Spleen (tissue), 11 donors: ENCODE results near the gene MOGAT3. TPM values are rescaled to one million over a fixed set of nuclear protein-coding genes. Genes with fewer than 3 reads are reported as not detected.

Source experiments
- DNase-seq: peaks from one replicate; pipeline ENCODE4 v3.0.0-alpha.2; 2020
- H3K27ac ChIP-seq, 8 donors: fragments of 200-600 bp; sonication (generic) in 7 of 8; 1 replicate in 4 of 8; 2 replicates in 4 of 8; pipeline versions ENCODE4 v1.5.0 to v1.8.0; 2016 to 2021; ENCODE audit warnings: inconsistent platforms in 4 of 8, mild to moderate bottlenecking in 4 of 8, moderate library complexity in 1 of 8
- H3K27me3 ChIP-seq, 7 donors: fragments of 200-600 bp; sonication (generic) in 6 of 7; replicated peaks in 1 of 7; 1 replicate in 4 of 7; 2 replicates in 3 of 7; pipeline versions ENCODE4 v1.5.0 to v1.8.0; 2016 to 2021; ENCODE audit warnings: inconsistent platforms in 3 of 7, mild to moderate bottlenecking in 1 of 7
- H3K36me3 ChIP-seq, 6 donors: fragments of 200-600 bp; sonication (generic) in 5 of 6; 1 replicate in 4 of 6; 2 replicates in 2 of 6; pipeline versions ENCODE4 v1.5.0 to v1.8.0; 2016 to 2021; ENCODE audit warnings: inconsistent platforms in 2 of 6
- H3K4me1 ChIP-seq, 6 donors: fragments of 200-600 bp; sonication (generic) in 5 of 6; 1 replicate in 3 of 6; 2 replicates in 3 of 6; pipeline versions ENCODE4 v1.5.0 to v1.8.0; 2016 to 2021; ENCODE audit warnings: inconsistent platforms in 3 of 6
- H3K4me3 ChIP-seq, 8 donors: fragments of 200-600 bp; sonication (generic) in 7 of 8; 1 replicate in 4 of 8; 2 replicates in 4 of 8; pipeline versions ENCODE4 v1.5.0 to v1.8.0; 2016 to 2021; ENCODE audit warnings: inconsistent platforms in 4 of 8, mild to moderate bottlenecking in 4 of 8, moderate library complexity in 2 of 8
- H3K9me3 ChIP-seq, 8 donors: fragments of 200-600 bp; sonication (generic) in 7 of 8; 1 replicate in 4 of 8; 2 replicates in 4 of 8; pipeline versions ENCODE4 v1.5.0 to v1.8.0; 2016 to 2021; ENCODE audit warnings: inconsistent platforms in 4 of 8
- CTCF ChIP-seq, 11 experiments: fragments of 200-600 bp in 7 of 11; fragments of 450-650 bp in 4 of 11; sonication (generic) in 4 of 11; IDR thresholded peaks in 8 of 11; conservative IDR thresholded peaks in 3 of 11; 1 replicate in 7 of 11; 2 replicates in 4 of 11; pipeline versions ENCODE4 v1.4.0 to v1.8.0; 2016 to 2021; ENCODE audit warnings: antibody characterized with exemption in 11 of 11, inconsistent platforms in 4 of 11, mild to moderate bottlenecking in 1 of 11
- POLR2A ChIP-seq, 3 donors: fragments of 450-650 bp; IDR thresholded peaks; one replicate each; pipeline ENCODE4 v1.5.1; 2017; ENCODE audit warnings: antibody characterized with exemption in 3 of 3, mild to moderate bottlenecking in 1 of 3
- POLR2AphosphoS5 ChIP-seq, 3 donors: sonication (generic); formaldehyde crosslinking; IDR thresholded peaks; one replicate each; pipeline ENCODE4 v1.5.1; 2017; ENCODE audit warnings: antibody characterized with exemption in 3 of 3
- WGBS, 5 donors: extraction: QIAGEN DNeasy Blood & Tissue Kit in 3 of 5; methylation state at CpG; one replicate each; pipeline versions ENCODE4 v1.1.5 to v1.1.7; 2013 to 2018; 5-methylcytosine and 5-hydroxymethylcytosine counted together
- intact Hi-C: fragments of 100-400 bp; cut with DNase I; formaldehyde crosslinking; loops from one replicate; pipeline ENCODE4 v1.15.0; 2023; ENCODE audit warnings: low total_unique reads
- polyA plus RNA-seq, 3 donors: library from polyadenylated mRNA; stranded (reverse); fragments of 200-250 nt; gene quantifications; one replicate each; pipeline ENCODE4 v1.2.1, GENCODE V29; 2013
- total RNA-seq, 7 donors: library from RNA; depleted of rRNA in 3 of 7; stranded (reverse); fragments of >200 nt in 3 of 7; fragmentation: NEBNext Ultra II Directional in 4 of 7; extraction: Animal tissue kit (Norgen Biotek cat#: 25700) in 4 of 7; gene quantifications; one replicate each; pipeline versions ENCODE4 v1.1.0 to v1.2.1, GENCODE V29; 2016 to 2021
- donor health status: healthy with polysubstance abuse.
- donor health status: DM: no; HTN: no; CAD: no; lungs with moderate emphysema.
- donor health status: DM: no; HTN: no; CAD: no.
- donor health status: Bipolar disorder and iron deficiency.
- donor health status: healthy.
- donor health status: DM: no; HTN: no; CAD: no.
- donor health status: DM: yes; HTN: yes; CAD: no.

MOGAT3 gene
- total and polyA plus RNA-seq, 10 donors = not detected

DNA sequence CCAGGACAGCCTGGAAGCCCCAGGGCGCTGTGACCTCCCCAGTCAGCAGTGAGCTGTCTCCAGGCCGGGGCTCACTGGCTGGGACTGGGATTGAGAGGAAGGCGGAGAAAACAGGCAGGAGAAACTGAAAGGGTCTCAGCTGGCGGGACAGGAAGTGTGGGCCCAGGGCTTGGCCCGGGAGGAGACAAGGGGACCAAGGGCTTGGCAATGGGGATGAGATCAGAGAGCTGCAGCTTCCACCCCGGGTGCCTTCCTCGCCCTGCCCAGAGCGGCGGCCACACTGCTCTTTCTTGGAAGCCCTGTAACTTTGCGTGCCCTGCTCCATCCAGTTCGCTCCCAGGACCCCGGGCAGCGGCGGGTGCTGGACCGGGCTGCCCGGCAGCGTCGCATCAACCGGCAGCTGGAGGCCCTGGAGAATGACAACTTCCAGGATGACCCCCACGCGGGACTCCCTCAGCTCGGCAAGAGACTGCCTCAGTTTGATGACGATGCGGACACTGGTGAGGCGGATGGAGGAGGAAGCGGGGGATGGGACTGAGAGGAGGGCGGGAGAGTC is 21.5 kb upstream of the MOGAT3 start:
- Histone ChIP-seq H3K36me3 (peaks cover 8 to 68% (median 41%) of the 10 kb centered on the region in 6 donors), H3K9me3 (no peaks in the 10 kb centered on the region), H3K4me1 (peaks cover 15 to 47% (median 28%) of the 10 kb centered on the region in 6 donors), H3K27ac (no peak overlapping the region), H3K27me3 (no peaks in the 10 kb centered on the region), H3K4me3 (no peak overlapping the region)
- DNase-seq = no peak
- no peak for TF ChIP-seq POLR2AphosphoS5 (IDR thresholded peaks at IDR 0.05)
- TF ChIP-seq CTCF (IDR thresholded peaks at IDR 0.05 in 8 of 11, conservative IDR thresholded peaks at IDR 0.05 in 3 of 11) = no peak
- no peak for TF ChIP-seq POLR2A (IDR thresholded peaks at IDR 0.05)
- WGBS, 5 donors = 91 to 96% (median 93%) methylated on average over 26 to 27 of the region's 27 CpGs
- intact Hi-C loops = no loop called here

- Histone ChIP-seq H3K27me3 (no peaks in the 10 kb centered on the region), H3K4me1 (peaks cover 20 to 67% (median 45%) of the 10 kb centered on the region in 6 donors), H3K27ac (no peak overlapping the region), H3K4me3 (no peak overlapping the region), H3K36me3 (peaks cover 8 to 55% (median 29%) of the 10 kb centered on the region in 6 donors), H3K9me3 (no peaks in the 10 kb centered on the region)
- no peak for DNase-seq
- intact Hi-C loops = no loop called here
- WGBS, 5 donors = 66 to 90% (median 75%) methylated on average over 5 of the region's 5 CpGs
- TF ChIP-seq POLR2A (IDR thresholded peaks at IDR 0.05) = no peak
Measured at GRCh38 chr7:101220295-101220694, 19.5 kb upstream of the MOGAT3 start.

DNA sequence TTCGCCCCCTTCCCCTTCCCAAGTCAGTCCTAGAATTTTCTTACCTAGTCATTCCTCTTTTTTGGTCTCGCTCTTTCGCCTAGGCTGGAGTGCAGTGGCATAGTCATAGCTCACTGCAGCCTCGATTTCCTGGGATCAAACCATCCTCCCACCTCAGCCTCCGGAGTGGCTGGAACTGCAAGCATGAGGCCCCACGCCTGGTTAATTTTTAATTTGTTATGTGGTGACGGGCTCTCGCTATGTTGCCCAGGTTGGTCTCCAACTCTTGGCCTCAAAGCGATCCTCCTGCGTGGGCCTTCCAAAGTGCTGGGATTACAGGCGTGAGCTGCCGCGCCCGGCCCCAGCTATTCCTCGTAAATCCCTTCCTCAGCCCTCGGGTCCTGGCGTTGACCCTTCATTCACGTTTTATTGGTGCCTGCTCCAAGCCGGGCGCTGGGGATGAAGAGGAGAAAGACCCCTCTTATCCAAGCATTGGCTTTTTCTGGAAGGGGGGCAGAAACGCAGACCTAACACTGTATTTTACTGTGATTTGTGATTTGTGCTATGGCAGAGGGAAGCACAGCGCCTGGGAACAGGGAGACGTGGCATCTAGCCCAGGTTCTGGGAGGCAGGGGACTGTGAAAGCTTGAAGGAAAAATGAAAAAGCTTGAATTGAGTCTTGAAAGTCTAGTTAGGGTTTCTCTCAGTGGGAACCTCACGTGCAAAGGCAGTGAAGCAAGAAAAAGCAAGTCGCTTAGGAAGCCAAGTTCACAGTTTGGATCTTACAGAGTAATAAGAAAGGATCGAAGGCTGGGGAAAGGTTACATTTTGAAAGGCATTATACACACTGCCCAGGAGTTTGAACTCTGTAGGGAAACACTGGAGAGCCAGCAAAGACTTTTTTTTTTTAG is 17.6 kb upstream of the MOGAT3 start:
- Histone ChIP-seq H3K4me1 (peaks cover 20 to 76% (median 48%) of the 10 kb centered on the region in 6 donors), H3K27me3 (no peaks in the 10 kb centered on the region), H3K36me3 (peaks cover 0 to 55% (median 27%) of the 10 kb centered on the region in 6 donors), H3K27ac (peak overlapping the region; percentile 66 to 97 (median 94)), H3K9me3 (no peaks in the 10 kb centered on the region), H3K4me3 (peak overlapping the region; percentile 65 to 92 (median 88))
- intact Hi-C loops = no loop called here
- DNase-seq = no peak
- TF ChIP-seq CTCF (IDR thresholded peaks at IDR 0.05 in 8 of 11, conservative IDR thresholded peaks at IDR 0.05 in 3 of 11) (no peak), POLR2AphosphoS5 (IDR thresholded peaks at IDR 0.05) (no peak), POLR2A (IDR thresholded peaks at IDR 0.05) (no peak)
- WGBS, 5 donors = 9 to 12% (median 10%) methylated on average over 22 to 26 of the region's 26 CpGs

DNA sequence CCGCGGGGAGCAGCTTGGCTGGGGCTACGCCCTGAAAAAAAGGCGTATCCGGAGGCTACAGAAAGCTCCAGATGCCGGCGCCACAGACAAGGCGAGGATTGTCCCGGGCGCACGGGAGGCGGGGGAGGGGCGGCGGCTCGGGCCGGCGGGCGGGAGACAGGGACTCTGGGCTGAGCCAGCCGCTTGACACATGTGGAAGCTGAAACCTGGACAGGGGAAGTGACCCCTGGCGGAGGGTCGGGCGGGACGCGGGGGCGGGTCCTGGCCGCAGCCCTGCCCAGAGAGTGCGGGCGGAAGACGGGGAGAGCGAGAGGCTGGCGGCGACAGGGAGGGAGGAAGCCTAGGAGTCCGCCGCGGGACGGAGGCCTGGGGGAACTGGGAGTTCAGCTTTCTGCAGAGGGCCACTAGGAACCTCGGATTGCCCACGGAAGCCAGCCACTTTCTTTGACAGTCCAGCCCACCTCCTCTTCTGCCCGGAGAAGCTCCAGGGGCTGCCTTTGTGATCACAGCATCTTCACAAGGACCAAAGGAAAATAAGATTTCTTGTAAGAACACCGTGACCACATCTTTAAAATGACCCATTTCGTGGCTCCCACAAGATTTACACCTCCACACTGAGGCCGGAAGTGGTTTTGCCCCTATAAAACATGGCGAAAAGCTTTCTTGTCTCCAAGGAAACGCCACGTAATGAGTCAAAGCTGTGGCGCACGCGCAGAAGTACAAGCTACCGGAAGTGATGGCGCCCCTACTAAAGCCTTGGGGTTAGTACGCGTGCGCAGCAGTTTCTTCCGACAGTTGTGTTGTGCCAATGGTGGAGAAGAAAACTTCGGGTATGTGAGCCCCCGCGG is 16.8 kb upstream of the MOGAT3 start, which contains the start of the genes PLOD3 and ZNHIT1:
Gene PLOD3 (minus strand): TSS at position 194 of the 848 bp plus-strand sequence. CDS start 307 bp downstream, outside the sequence.
Gene ZNHIT1 (plus strand): TSS at position 778 of the 848 bp plus-strand sequence. CDS start 31 bp downstream, at position 809.
- no peaks in the 10 kb centered on the region for H3K27me3 ChIP-seq
- H3K36me3 ChIP-seq = peaks cover 0 to 55% (median 23%) of the 10 kb centered on the region in 6 donors
- peaks cover 20 to 74% (median 48%) of the 10 kb centered on the region in 6 donors for H3K4me1 ChIP-seq
- no peaks in the 10 kb centered on the region for H3K9me3 ChIP-seq
- peak within 1 kb of the TSS; percentile 65 to 92 (median 88) for H3K4me3 ChIP-seq
- WGBS, 5 donors = 0 to 1% (median 1%) methylated on average over 35 to 57 of the region's 57 CpGs
- peak; percentile 62 to 87 (median 83) for TF ChIP-seq POLR2AphosphoS5 (IDR thresholded peaks at IDR 0.05)
- TF ChIP-seq CTCF (IDR thresholded peaks at IDR 0.05 in 8 of 11, conservative IDR thresholded peaks at IDR 0.05 in 3 of 11) = peak in 7 of 11 experiments; percentile 18 to 42 (median 35)
- no peak for TF ChIP-seq POLR2A (IDR thresholded peaks at IDR 0.05)
- peak within 1 kb of the TSS; percentile 66 to 97 (median 94) for H3K27ac ChIP-seq
- DNase-seq = peak; percentile 96
- intact Hi-C loops = no loop called here
